Activated CD8-positive, alpha-beta memory T cell treated with anti-CD3 and anti-CD28 coated beads, Interleukin-2, amount 50 U/mL, for 1 hour (primary cell): ENCODE results near the gene BBIP1.

Experiments
- DNase-seq: peaks from one replicate; pipeline ENCODE4 v3.0.0-alpha.2; 2020; ENCODE audit errors: extremely low read depth

BBIP1 gene

DNA sequence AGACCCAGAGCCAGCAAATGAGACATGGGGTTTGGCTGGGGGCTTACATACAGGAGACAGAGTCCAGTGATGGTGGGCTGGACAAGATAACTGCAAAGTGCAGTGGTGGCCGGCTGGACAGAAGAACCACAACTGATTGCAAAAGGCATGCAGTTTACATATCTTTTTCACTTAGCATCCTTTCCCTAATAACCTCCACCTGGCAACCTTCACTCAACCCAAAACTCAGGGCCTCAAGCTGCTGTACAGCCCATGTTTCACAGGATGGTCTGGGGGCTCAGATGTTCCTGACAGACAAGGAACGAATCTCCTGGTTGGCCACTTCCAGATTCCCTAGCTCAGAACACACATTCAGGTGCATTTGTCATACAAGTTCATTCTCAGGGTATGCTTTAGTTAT is 55.0 kb downstream of the BBIP1 start:
- no peak for DNase-seq

DNA sequence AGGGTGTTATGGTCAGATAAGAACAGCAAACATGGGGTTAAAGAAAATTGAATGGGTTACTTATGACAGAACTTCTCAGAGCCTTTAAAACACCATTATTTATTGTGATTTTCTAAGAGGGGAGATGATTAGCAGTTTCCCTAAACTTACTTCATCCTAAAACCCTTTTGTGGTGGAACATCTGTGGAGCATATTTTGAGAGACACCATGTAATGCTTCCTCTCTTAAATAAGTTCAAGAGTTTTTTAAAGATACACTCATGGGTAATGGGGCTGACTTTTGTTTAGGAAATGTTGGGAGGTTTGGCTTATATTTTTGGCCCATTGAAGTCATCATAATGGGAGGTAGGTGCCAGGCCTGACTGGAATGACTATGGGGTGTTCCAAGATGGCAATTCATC is 55.6 kb downstream of the BBIP1 start:
- no peak for DNase-seq

DNA sequence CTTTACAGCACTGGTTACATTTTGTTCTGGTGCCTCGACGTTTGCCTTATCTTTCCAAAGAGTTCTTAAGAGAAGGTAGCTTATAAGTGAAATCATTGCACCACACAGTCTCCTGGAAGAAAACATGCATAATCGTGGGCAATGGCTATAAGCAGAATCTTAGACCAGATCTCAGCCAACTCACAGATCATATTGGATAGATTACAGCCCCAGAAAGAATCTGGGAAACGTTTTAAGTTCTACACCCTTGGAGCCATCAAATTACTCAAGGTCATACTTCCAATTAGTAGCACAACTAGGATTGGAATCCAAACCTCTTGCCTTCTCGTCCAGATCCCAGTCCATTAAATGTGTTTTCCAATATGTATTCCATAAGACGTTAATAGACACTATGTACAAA is 56.0 kb downstream of the BBIP1 start:
- DNase-seq, result no peak

DNA sequence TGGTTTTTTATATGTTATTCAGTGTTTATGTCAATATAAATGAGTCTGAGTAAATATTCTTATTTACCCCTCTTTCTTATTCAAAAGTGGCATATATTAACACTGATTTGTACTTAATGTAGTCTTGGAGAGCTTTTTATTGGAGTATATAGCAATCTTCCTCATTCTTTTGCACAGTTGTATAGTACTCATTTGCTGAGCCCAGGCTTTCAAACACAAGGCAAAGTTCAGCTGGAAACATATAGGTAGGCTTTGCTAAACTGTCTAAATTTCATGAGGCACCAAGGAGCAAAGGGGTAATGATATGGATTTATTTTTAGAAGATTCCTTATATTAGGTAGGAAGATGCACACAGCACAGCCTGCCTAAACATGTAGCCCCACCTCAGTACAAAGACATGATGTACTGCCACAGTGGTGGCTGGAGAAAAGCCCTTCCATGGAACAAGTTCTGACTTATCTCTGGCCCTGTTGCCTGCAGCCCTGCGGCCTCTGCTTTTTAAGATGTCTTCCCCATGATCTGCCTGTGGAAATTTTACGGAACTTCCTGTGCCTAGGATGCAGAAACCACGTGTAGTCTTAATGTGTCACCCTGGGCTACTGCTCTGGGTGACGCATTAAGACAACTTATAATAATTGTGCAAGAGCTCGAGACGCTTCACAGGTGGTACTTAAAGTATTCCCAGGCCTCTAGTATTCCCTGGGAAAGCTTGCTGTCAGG is 56.9 kb downstream of the BBIP1 start:
- DNase-seq, result no peak

DNA sequence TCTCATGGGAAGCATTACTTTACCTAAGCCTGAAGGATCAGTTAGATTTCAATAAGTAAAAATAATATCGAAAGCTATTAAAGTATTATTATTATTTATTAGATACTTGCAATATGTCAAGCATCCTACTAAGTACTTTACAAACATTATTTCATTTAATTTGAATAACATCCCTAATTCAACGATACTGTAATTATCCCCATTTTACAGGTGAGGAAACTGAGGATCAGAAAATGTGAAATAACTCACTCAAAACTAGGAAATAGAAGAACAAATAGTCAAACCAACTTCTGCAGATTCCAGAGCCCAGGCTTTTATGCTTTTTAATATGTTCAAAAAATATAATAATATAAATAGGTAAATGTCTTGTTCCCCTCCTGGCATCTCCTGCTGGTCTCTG is 57.5 kb downstream of the BBIP1 start:
- no peak for DNase-seq

DNA sequence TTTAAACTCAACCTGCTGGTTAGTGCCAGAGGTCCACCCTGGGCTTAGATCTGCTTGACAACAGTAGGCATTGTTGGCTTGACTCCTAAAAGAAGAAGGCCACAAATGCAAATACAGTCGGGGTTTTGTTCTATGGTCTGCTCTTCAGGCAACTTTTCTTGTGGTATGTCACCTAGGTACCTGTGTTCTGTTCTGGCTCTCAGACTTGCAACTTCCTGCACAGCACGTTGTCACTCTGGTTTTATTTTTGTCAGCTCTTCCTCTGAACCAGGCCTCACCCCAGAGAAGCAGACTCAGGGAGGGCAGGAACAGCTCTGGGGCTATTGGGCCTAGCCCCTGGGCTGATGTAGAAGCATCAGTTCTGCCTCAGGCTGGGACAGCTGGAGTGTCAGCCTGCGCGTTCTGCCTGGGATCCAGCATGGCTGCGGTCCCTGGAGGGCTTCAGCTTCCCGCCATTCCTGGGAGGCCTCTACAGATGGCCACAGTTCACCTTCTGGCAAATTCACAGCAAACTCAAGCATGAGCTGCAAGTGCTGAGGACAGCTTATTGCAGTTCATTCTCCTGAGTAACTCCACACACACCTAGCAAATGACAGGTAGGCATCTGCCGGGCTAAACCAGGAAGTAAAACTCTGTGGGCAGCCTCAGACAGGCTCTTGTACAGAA is 58.3 kb downstream of the BBIP1 start:
- no peak for DNase-seq

DNA sequence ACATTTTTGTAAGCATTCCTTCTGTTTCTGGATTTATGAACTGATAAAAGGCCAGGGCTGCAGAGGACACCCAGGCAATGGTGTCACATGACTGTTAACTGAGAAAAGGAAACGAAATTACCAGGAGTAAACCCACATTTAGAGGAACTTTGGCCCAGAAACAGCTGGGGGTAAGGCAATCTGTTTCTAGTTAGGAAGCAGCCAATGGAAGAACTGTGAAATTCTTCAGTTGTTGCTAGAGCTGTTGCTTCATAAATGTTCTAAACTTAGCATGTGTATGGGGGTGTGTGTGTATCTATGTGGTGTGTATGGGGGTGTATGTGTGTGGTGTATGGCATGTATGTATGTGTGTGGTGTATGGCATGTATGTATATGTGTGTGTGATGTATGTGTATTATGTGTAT is 59.0 kb downstream of the BBIP1 start:
- no peak for DNase-seq

DNA sequence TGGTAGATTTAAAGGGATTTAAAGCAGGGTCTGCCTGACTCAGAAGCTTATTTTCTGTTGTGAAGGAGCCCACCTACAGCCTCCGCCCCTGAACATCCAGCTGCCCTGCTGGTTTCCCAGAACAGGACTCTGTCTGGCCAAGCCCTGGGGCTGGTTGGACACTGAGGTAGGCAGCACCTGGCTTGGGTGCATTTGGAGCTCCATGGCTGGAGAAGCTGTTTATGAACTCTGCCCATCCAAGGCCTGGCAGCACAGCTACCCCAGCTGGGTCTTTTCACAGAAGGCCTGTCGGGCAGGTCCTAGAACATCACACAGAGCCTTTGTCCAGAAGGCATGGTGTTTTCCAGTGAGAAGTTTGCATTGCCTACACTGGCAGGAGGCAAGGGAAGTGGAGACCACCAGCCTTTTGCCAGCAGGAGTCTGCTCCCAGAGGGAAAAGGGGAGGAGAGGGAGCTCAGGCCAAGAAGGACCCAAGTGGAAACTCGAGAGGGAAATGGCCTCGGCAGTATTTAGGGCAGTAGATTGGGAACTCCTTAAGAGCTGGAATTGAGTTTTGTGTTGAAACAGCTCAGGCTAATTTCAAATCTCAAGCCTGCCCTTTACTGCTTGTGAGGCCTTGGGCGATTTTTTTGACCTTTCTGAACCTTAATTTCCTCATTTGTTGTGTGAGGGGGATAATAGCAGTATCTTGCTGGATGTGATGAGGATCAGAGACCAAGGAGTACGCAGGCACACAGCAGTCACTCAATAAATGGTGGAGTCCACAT is 59.6 kb downstream of the BBIP1 start:
- no peak for DNase-seq

DNA sequence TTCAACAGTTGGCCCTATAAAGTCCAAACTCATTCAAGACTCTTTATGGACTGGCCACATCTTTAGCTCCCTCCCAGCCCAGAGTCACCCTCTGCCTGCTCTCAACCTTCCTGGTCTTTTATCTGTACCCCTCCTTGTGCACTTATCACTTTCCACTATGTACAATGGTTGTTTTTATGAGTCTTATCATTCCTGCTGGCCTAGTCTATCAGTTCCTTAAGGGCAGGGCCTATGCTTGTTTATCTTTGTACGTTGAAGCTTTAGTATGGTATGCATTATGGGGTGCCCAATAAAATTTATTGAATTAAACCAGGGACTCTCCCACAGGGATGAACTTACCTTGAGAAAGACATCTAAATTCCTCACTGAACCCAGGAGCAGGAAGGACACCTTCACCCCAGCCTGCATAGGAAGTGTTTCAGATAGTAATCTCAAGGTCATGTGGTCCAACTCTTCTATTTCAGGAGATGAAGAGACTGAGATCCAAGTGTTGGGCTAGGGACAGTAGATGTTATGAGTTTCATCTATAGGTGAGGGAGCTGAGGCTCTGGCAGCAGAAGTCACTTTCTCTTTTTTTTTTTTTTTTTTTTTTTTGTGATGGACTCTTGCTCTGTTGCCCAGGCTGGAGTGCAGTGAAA is 60.6 kb downstream of the BBIP1 start:
- DNase-seq, result no peak

DNA sequence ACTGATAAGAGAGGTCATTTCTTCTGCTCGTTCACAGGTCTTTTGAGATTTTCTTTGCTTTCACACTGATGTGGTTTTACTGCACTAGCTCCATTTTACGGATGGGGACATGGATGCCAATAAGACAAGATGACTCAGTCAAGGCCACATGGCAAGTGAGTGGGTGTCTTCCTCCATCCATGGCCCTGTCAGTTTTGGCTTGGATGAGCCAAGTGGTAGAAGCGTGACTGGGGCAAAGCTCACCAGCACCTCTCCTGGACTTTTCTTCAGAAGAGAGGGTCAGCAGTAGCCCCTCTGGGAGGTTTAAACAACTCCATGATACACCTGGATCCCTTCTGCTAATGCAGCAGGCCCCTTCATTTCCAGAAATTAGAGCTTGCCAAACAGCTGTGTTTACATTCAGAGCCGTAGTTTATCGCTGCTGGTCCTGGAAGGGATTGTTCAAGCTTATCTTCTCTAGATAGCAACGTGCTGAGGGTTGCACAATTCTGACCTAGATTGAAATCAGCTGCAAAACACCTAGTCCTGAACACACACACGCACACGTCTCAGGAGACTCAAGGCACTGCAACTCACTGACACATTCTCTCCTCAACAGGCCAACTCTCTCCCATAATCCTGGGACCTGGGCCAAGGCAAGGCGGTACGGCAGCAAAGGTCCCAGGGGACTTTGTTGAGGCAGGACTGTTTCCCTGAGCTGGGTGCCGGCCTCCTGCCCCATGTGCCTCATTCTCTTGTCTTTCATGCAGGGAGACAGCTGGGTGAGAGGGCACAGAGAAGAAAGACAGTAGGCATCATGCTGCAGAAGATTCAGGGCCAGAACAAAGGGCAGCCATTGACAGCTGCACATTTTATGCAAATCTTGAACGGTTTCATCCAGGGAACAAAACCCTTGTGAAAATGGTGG is 61.5 kb downstream of the BBIP1 start:
- DNase-seq, result no peak

DNA sequence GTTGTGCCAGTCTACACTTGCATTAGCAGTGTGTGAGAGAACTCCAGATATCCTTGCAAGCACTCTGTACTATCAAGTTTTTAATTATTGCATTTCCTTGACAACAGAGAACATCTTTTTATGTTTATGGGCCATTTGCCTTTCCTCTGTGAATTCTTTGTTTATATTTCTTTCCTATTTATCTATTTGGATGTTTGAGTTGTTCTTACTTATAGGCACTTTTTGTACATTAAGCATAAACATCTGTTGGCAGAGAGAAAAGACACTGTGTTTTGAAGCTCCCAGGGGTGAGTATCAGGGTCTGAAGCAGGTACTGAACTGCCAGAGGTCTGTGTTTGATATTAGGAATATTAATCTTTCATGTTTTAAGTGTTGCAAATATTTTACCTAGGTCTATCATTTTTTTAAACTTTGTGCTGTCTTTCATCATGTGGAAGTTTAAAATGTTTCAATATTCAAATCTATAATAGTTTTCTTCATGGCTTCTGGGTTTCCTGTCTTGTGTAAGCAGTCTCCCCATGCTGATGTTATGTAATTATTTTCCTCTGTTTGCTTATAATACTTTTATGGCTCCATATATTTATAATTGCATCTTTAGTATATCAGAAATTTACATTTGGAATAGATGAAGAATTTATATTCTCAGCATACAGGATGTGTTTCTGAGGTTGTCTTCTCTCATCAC is 64.9 kb downstream of the BBIP1 start:
- DNase-seq, result no peak

DNA sequence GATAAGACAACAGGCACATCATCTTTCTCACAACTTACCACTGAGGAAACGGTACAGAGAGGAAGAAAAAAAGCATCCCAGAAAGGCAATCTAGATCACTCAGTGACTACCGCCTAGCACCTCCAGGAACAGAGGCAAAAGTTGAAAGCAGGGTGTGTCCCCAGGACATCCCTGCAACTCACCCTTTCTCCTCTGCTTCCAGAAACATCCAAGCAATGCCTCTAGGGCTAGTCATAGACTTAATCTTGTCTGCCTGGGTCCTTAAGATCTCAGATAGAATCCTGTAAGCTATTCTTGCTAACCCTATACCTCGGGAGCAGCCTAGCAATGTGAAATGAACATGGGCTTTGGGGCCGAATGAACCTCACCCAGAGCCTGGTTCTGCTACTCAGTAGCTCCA is 66.0 kb downstream of the BBIP1 start:
- DNase-seq, result no peak

DNA sequence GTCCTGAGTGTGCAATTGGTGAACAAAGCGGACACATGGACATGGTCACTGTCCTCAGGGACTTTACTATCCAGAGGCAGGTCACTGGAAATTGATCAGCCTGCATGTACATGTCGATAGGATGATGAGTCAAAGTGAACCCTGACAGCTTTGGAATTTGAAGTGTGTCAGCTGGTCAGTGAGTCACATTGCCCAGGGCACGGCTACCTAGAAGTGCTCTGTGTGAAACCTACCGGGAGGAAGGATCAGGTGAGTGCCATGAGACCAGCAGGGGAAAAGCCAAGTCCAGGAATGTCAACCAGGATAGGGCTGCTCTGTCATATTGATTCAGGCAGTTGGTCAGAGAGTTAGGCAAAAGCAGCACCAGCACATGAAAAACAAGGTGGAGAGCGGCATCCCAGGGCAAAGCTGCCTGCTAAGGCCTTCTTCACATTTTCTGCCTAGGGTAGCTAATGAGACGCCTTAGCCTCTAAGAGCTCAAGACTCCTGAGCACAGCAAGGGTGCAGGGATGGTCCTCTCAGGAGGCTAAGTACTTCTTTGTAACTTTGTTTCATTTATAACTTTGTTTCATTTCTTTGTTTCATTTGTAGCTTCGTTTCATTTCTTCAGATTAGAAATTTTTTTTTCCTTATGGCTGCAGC is 66.6 kb downstream of the BBIP1 start:
- no peak for DNase-seq

DNA sequence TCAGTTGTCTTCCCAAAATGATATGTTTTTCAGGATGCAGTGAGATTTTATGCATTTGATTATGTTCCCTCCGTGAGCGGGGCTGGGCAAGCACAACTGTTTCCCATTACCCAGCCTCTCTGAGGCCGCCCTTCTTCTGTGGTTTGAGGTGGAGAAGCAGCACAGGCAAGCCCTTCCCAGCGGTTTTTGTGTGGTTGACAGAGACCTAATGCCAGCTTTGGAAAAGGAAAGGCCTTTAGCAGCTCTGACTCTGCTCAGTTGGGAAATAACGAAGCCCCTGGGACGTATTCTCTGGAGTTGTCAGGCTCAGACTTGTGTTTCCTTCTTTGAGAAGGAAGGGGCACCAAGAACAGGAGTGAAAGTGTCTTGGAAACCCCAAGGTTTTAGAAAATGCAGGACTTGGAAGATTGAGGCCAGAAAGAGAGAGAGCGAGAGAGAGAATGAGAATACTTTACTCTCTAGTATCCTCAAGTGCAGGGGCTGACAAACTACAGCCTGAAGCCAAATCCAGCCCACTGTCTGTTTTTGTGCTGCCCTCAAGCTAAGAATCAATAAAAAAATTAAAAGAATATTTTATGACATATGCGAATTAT is 67.9 kb downstream of the BBIP1 start:
- DNase-seq, result no peak

DNA sequence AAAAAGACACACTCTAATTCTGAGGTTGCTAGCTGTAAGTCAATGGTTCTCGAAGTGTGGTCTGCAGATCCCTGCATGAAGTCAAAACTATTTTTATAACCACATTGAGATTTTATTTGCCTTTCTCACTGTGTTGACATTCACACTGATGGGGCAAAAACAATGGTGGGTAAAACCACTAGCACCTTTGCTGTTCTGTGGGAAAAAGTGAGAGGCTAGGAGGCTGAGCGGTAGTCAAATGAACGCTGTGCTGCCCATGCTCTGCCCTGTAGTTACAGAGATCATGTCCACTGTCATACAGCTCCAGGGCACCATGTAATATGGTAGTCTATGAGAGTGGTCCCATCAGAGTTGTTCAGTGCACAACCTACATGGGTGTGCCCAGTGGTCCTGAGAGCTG is 68.9 kb downstream of the BBIP1 start:
- no peak for DNase-seq
